Suprapubic skin (tissue), 4 donors: ENCODE results near the gene PRKACA.

Source experiments
- CTCF ChIP-seq, 2 donors: fragments of 200-600 bp in 1 of 2; fragments of 450-650 bp in 1 of 2; sonication (generic) in 1 of 2; IDR thresholded peaks; one replicate each; pipeline ENCODE4 v1.5.1; 2016 to 2019; ENCODE audit warnings: antibody characterized with exemption in 2 of 2, mild to moderate bottlenecking in 1 of 2, moderate library complexity in 1 of 2
- EP300 ChIP-seq: sonication (generic); formaldehyde crosslinking; IDR thresholded peaks from one replicate; pipeline ENCODE4 v1.6.1; 2017; ENCODE audit warnings: antibody characterized with exemption
- POLR2AphosphoS5 ChIP-seq, 3 donors: sonication (generic); formaldehyde crosslinking; IDR thresholded peaks; one replicate each; pipeline ENCODE4 v1.6.1; 2017; ENCODE audit warnings: antibody characterized with exemption in 3 of 3

GRCh38 chr19:14150041-14150769, 32.6 kb upstream of the PRKACA start:
- TF ChIP-seq CTCF (IDR thresholded peaks at IDR 0.05) (no peak), EP300 (no peak), POLR2AphosphoS5 (IDR thresholded peaks at IDR 0.05) (no peak)
